Measurements from ENCODE around the gene MIB2. TPM values are rescaled to one million over a fixed set of nuclear protein-coding genes. Genes with fewer than 3 reads are reported as not detected.
"Not testable (repeated sequence)": the region's sequence is repeated elsewhere in the genome, so short reads cannot be mapped to it uniquely, and the experiment has no call there.

Gene MIB2
- total RNA-seq, 1 donor from 2014 or later: 110 TPM

GRCh38 chr1:1634613-1635012 lies 19.3 kb downstream of the MIB2 start:
- intact Hi-C loops (cut with DNase I); DNase-seq; ATAC-seq (ENCODE audit: poor library complexity): not testable (repeated sequence)

GRCh38 chr1:1636621-1637478 lies 21.6 kb downstream of the MIB2 start:
- intact Hi-C loops (cut with DNase I); ATAC-seq (ENCODE audit: poor library complexity); DNase-seq: not testable (repeated sequence)

GRCh38 chr1:1637479-1637875 lies 22.2 kb downstream of the MIB2 start:
- intact Hi-C loops (cut with DNase I); ATAC-seq (ENCODE audit: poor library complexity); DNase-seq: not testable (repeated sequence)

GRCh38 chr1:1638528-1638927 lies 23.2 kb downstream of the MIB2 start:
- DNase-seq; ATAC-seq (ENCODE audit: poor library complexity); intact Hi-C loops (cut with DNase I): not testable (repeated sequence)

- ATAC-seq (ENCODE audit: poor library complexity); intact Hi-C loops (cut with DNase I); DNase-seq: not testable (repeated sequence)
Observed at GRCh38 chr1:1639368-1639767, 24.1 kb downstream of the MIB2 start.

GRCh38 chr1:1640081-1640480 lies 24.8 kb downstream of the MIB2 start:
- DNase-seq; ATAC-seq (ENCODE audit: poor library complexity); intact Hi-C loops (cut with DNase I): not testable (repeated sequence)

GRCh38 chr1:1640711-1641461 lies 25.6 kb downstream of the MIB2 start:
- ATAC-seq (ENCODE audit: poor library complexity); DNase-seq; intact Hi-C loops (cut with DNase I): not testable (repeated sequence)

GRCh38 chr1:1646326-1646725 lies 31.0 kb downstream of the MIB2 start:
- ATAC-seq (ENCODE audit: poor library complexity); DNase-seq; intact Hi-C loops (cut with DNase I): not testable (repeated sequence)

GRCh38 chr1:1647567-1648241 lies 32.4 kb downstream of the MIB2 start:
- ATAC-seq (ENCODE audit: poor library complexity): peak; percentile 39
- DNase-seq; intact Hi-C loops (cut with DNase I): not testable (repeated sequence)

GRCh38 chr1:1648265-1648664 lies 33.0 kb downstream of the MIB2 start:
- DNase-seq; intact Hi-C loops (cut with DNase I): not testable (repeated sequence)
- peak; percentile 51 for ATAC-seq (ENCODE audit: poor library complexity)

GRCh38 chr1:1658583-1659549 lies 43.6 kb downstream of the MIB2 start, which contains the start of gene CDK11B:
Gene CDK11B (minus strand): TSS chr1:1659004. CDS start chr1:1657485, 1,519 bp downstream.
- ATAC-seq (ENCODE audit: poor library complexity): peak; percentile 95
- peak; percentile 95 for DNase-seq
- intact Hi-C loops (cut with DNase I): not testable (repeated sequence)

GRCh38 chr1:1662392-1662791 lies 47.1 kb downstream of the MIB2 start:
- DNase-seq; intact Hi-C loops (cut with DNase I); ATAC-seq (ENCODE audit: poor library complexity): not testable (repeated sequence)

GRCh38 chr1:1662830-1663560 lies 47.7 kb downstream of the MIB2 start:
- ATAC-seq (ENCODE audit: poor library complexity); intact Hi-C loops (cut with DNase I); DNase-seq: not testable (repeated sequence)

- ATAC-seq (ENCODE audit: poor library complexity); DNase-seq; intact Hi-C loops (cut with DNase I): not testable (repeated sequence)
Observed at GRCh38 chr1:1664318-1664717, 49.0 kb downstream of the MIB2 start.

- ATAC-seq (ENCODE audit: poor library complexity): no peak
- intact Hi-C loops (cut with DNase I): loop anchor here (5.0 kb wide), 1 partner anchor 48 kb away; the partner anchor contains the start of gene MIB2
- DNase-seq: no peak
Observed at GRCh38 chr1:1664941-1665814, 49.9 kb downstream of the MIB2 start.

- intact Hi-C loops (cut with DNase I): loop anchor here (5.0 kb wide), 1 partner anchor 49 kb away; the partner anchor contains the start of gene MIB2
- DNase-seq (no peak), ATAC-seq (ENCODE audit: poor library complexity) (no peak)
Observed at GRCh38 chr1:1665815-1666251, 50.5 kb downstream of the MIB2 start.

All from Right ventricle myocardium superior (tissue), 1 donor.